NCI-H2196 treated with DMSO at 0.1 percent for 48 hours (cell line): ENCODE measurements around the gene ZNF518A.
"Not testable (repeated sequence)": the region's sequence is repeated elsewhere in the genome, so short reads cannot be mapped to it uniquely, and the experiment has no call there.

Experiments
- DNase-seq: peaks from one replicate; lab custom pipeline; 2025; ENCODE audit not compliant: unreplicated experiment; lab: John Stamatoyannopoulos, UW

Gene ZNF518A

DNA sequence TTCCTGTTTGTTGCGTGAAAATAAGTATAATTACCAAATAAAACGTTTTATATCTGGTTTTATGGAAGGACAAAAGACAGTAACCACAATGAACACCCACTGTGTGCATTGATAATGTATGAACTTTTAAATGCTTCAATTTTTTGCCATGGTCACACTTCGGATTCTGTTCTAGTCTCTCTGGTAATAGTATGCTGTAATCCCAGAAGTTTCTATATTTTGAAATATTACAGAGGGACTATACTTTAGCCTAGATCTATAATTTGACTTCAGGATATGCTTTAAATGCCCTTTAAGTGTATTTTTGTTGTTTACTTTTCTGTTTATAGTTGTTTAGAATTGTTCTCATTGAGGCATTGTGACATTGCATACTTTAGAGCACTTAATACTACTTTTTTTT lies 1.5 kb downstream of the ZNF518A start:
- no peak for DNase-seq

DNA sequence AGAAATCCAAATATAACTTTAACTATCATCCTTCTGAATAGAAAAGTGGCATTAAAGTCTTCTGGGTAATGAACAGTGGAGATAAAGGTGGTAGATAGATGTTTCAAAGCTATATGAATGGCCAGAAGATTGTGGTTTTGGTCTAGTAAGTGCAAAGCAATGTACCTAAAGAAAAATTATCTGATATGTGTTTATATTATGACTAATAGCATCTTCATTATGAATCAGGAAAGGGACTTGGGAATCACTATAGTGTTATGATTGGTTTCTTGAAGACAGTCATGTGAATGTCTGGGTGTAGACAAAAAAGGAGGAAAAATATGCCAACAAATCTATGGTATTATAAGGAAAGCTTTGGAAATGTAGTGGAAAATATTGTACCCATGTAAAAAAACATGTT lies 3.0 kb downstream of the ZNF518A start:
- DNase-seq = no peak

DNA sequence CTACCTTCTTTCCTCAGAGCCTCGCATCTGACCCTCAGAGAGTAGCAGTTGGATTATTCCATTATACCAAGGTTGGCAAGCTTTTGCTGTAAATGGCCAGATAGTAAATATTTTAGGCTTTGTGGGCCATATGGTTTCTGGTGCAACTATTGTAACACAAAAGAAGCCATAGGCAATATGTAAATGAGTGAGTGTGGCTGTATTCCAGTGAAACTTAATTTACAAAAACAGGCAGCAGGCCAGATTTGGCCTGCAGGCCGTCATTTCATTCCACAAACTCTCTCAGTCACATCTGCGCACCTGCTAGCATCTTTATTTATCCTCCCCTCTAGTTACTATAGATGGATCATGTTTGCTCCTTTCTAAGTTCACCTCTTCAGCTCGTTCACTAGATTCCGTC lies 6.7 kb downstream of the ZNF518A start:
- no peak for DNase-seq

DNA sequence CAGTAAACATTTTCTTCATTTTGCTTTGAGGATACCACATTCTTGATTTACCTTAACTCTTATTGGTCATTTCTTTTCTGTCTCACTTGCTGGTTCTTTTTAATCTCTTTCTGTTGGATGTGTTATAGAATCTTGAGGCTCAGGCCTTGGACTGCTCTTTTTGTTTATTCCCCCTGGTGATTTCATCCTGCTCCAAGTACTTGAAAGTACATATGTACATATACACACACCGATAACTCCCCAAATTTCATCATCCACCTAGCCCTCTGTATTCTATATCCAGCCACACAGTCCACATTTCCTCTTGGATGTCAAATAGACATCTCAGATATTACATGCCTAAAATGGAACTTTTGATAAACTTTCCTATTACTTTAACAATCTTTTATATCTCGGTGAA lies 7.5 kb downstream of the ZNF518A start:
- no peak for DNase-seq

DNA sequence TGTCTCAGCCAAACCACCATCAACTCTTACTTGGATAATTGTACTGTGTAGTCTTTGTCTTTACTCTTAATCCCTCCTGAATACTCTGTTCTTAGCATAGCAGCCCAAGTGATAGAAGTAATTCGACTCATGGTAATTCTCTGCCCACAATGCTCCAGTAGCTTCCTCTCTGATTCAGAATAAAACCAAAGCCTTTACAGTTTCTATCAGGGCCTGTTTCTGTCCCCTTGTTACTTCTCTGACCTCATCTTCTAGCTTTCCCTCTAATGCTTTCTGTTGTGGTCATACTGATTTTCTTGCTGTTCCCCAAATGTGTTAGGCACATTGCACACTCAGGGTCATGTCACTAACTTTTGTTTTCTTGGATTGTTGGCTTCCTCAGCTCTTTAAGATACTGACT lies 8.0 kb downstream of the ZNF518A start:
- DNase-seq = no peak

DNA sequence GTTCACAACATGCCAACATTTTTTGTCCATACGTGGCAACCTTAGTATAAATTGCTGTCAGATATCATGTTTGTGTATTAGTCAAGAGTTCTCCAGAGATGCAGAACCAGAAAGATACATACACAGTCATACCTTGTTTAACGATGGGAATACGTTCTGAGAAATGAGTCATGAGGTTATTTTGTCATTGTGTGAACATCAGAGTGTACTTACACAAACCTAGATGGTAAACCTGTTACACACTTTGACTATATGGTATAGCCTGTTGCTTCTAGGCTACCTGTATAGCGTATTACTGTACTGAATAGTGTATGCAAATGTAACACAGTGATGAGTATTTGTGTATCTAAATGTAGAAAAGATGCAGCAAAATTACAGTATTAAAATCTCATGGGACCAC lies 22.3 kb downstream of the ZNF518A start:
- DNase-seq = no peak

DNA sequence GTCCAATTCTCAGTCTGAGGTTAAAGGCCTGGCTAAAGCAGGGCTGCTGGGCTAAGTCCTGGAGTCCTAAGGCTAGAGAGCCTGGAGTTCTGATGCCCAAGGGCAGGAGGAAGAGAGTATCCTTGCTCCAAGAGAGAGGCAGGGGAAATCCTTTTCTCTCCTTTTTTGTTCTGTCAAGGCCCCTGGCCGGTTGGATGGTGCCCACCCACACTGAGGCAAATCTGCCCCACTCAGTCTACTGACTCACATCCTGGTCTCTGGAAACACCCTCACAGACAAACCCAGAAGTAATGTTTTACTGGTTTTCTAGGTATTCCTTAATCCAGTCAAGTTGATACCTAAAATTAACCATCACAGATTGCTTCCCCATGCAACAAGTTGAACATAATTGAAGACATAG lies 23.0 kb downstream of the ZNF518A start:
- DNase-seq = no peak

DNA sequence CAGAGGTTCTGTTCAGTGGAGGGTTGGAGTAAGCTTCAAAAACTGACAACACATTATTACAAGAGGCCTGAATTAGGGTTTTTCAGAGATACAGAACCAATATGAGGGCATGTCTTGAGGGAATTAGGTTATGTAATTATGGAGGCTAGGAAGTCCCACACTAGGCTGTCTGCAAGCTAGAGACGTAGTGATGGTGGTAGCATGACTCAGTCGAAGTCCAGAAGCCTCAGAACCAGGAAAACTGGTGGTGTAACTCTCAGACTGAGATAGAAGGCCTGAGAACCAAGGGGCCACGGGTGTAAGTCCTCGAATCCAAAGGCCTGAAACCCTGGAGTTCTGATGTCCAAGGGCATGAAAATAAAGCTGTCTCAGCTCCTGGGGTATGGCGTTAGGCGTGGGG lies 35.6 kb downstream of the ZNF518A start:
- no peak for DNase-seq

DNA sequence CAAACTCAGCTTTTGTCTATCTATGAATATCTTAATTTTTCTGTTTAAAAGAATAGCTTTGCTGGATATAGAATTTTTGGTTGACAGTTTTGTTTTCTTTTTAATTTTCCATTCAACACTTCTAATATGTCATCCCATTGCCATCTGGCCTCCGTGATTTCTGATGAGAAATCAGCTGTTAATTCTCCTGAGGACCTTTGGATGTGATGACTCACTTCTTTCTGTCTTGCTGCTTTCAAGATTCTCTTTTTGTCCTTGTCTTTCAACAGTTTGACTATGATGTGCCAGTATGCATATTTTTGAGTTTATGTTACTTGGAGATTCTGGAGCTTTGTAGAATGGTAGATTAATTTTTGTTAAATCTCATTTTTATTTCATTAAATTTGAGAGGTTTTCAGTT lies 38.4 kb downstream of the ZNF518A start:
- DNase-seq = no peak

DNA sequence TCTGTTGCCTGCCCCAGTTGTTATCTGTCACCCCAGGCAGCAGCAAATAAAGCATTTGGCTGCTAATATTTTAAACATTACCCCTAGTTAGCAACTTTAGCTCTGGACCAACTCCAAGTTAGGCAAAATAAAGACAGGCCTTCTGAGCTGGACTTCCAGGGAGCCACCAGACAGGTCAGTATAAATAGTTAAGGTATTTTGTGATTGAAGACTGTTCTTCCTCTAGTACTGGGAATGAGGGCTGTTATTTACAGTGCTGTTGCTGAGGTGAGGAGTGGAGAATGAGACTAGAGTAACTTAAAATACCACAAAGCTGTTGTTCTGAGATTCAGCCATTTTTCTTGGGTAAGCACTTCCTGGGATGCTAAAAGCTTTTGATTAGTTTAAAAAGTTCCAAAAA lies 40.1 kb downstream of the ZNF518A start:
- no peak for DNase-seq

DNA sequence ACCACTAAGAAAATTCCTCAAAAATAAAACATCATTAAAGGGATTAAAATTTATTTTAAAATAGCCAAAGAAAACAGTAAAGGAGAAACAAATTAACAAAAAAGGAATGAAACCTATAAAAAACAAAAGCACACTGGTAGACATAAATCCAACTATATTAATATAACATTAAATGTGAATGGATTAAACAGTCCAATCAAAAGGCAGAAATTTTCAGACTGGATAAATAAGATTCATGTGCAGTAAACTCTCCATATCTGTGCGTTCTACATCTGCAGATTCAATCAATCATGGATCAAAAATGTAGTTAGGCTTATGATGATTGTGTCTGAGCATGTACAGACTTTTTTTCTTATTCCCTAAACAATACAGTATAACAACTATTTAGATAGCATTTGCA lies 42.6 kb downstream of the ZNF518A start:
- DNase-seq = no peak

DNA sequence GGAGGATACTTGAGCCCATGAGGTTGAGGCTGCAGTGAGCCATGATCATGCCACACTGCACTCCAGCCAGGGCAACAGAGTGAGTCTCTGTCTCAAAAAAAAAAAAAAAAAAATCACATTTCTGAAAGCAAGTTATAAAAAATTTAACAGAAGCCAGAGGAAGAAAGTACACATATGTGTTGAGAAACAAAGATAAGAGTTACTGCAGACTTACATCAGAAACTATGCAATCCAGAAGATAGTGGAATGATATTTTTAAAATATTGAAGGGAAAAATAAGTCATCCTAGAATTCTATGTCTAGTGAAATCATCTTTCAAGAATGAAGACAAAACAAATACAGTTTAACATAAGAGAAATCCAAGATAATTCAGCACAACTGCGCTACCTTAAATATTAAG lies 46.9 kb downstream of the ZNF518A start:
- no peak for DNase-seq

DNA sequence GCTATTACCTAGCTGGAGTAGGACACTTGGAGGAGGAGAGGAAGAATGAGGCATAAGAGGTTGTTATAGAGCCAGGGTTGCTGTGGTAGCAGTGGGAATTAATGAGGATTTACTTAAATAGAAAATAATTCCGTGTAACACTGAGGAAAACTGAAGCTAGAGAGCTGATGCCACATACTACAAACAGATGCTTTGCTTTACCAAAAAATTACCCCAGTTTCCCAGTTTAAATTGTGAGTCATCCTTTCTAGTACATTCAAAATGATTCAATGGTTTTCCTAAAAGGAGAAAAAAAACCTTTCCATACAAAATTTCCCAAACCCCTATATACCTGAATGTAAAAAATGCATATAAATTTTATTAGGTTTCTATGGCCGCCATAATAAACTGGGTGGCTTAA lies 58.3 kb downstream of the ZNF518A start:
- DNase-seq = no peak

DNA sequence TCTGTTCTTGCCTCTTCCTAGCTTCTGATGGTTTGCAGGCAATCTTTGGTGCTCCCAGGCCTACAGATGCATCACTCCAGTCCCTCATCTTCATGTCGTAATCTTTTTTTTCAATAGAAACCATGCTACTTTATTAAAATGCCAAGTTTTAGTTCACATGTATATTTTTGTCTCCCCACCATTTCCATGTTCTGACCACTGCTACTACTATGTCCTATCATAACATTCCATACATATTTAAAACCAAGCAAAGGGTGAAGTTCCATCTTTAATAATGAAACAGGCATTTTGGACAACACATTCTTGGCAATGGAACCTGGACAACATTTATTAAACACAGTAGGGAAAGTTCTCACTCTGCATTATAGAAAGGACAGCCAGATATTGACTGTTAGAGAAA lies 58.8 kb downstream of the ZNF518A start:
- no peak for DNase-seq

DNA sequence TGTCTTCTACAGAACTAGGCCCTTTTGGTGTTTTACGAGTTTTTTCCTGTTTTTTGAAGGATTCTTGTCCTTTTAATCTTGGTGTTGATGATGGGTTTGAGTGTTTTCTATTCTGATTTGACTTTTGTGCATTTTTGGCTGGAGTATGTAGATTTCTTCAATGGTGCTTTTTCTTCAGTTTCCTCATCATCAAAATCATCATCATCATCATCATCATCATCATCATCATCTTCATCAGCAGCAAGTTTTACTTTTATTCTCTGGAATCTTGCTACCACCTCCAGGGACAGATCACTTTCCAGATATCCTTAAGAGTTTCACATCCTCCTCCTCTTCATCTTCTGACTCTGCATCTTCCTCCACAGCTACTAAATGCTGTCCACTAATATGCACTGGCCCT lies 59.4 kb downstream of the ZNF518A start:
- not testable (repeated sequence) for DNase-seq

DNA sequence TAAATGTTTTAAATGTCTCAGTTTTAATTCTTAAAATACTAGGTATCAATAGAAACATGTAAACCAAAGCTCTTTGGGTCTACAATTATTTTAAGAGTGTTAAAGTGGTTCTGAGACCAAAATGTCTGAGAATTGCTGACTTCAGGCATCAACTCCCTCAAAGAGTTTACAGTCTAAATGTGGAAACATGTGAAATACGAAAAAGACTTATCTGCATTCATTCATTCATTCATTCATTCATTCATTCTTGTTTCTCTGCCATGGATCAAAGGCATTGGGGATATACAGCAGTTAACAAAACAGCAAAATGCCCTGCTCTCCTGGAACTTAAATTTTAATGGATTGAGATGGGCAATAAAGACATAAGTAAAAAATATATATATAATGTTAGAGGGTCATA lies 71.4 kb downstream of the ZNF518A start:
- DNase-seq = no peak

DNA sequence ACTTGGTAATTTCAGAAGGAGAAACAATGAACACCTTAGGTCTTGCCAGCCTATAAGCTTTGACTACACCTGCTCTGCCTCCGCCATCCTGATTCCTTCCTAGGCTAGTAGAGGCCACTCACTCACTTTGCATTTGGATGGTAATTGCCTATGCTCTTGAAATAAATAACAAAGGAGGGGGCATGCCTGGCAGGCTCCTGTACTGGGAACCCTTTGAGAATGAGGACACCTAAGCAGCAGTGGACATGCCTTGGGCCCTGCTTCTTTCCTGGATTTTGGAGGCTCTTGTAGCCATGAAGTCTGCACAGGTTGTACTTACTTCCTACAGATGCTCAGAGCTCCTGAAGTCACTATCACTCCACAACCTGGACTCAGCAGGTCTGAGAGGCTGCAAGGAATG lies 75.5 kb downstream of the ZNF518A start:
- no peak for DNase-seq

DNA sequence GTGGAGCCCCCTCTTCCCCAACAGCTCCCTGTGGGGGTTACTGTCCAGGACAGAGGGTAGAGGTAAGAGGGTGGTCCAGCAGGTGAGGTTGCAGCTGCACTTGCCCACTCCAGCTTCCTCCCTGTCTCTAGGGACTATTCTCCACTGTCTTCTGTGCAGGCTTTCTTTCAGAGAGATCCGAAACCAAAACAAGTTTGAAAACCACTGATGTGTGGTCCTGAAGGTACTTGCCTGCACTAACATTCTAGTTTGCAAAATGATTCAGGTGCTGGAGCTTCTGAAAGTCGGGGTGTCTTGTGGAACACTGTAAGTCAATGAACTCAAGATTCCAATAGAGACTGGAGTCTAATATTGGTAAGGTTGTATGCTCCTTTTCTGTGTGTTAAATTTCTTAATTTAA lies 78.2 kb downstream of the ZNF518A start:
- DNase-seq = no peak

DNA sequence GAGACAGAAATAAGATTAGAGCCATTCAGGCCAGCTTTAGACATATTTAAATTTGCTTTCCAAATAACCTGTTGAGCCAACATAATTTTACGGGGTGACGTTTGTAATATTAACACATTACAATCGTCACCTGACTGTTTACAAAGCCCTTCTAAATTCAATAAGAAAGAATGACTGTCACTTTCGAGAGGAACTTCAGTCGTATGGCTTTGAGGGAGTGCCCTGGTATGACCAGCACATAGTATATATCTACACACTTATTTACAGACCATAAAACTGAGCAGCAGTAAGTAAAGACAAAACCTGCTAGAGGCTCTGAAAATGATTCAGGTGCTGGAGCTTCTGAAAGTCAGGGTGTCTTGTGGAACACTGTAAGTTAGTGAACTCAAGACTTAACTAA lies 78.8 kb downstream of the ZNF518A start:
- DNase-seq = no peak

DNA sequence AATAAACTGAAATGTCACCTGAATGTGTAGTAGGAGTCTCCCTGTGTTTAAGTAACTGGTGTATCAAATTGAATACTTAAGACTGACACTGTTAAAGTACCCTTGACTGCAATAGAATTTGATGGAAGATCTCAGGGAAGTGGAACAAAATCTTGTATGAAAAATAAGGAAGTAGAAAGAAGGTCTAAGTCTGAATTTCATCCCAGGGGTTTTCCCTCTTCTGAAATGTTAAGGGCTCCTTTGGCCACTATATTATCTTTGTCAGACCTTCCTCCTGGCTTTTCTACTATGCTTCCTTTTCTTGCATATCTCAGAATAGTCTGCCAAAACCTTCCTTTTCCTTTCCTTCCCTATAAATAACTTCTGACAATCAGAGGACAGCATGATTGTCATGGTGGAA lies 81.7 kb downstream of the ZNF518A start:
- no peak for DNase-seq

DNA sequence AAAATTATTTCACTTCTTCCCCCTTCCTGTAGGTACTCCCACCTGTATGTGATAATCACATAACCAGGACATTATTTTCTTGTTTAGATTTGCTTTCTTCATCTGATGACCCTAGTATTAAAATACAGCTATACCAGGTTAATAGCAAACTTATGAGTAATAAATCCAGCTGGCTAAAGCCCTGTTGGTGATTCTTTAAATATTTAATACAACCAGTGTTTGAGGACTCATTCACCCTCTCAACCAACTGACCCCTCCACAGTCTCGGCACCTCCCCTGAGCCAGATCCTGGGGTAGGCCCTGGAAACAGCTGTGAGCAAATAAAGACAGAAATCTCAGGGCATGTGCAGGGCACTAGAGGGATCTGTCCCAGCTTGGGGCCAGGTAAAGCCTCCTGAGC lies 82.8 kb downstream of the ZNF518A start:
- DNase-seq = no peak
